Jurkat, Clone E6-1 (cell line): ENCODE results near the gene NR2F1-AS1.

ENCODE experiments used
- DNase-seq: peaks from one replicate; pipeline ENCODE4 v3.0.0-alpha.2; 2011; ENCODE audit warnings: low read depth, low spot score
- H3K4me3 ChIP-seq: 2 replicates; pipeline ENCODE4 v1.5.1; 2011; ENCODE audit warnings: mild to moderate bottlenecking, low read length, control low read depth, moderate library complexity

Gene NR2F1-AS1

DNA sequence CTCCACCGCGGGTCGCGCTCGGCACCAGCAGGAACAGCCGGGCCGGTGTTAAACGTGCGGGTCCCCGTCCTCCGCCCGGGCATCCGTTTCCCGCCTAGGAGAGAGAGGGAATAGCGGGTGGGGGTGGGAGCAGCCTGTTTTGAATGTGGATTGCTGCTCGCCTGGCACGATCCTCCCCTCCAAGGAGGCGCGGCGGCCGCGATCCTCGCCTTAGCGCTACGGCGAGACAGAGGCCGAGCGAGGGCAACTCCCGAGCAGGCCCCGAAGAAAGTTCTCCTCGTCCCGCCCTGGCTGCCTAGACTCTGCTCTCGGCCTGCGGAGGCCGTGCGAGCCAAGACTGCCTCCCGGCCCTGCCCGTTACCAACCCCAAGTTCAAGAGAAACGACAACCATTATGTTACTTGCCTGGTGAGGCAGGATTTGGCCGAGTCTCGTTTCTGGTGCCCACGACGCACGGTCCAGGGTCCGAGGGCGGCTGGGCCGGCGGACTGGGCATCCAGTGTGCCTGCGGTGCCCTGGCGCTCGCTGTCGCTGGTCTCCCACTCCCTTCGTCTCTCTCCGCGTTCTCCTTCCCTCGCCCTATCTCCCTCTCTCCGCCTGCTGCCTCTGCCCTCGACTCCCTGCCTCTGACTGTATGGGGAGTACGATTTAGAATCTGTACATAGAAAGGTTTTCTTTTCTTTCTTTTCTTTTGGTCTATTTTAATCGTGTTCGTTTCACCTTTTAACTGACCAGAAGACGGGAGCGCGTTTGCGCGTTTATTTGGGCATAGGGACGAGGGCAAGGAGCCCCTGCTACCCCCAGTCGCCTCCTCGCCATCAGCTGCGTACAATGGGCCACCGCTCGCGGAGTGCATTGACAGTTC is 724 bp downstream of the NR2F1-AS1 start:
- H3K4me3 ChIP-seq, result peak overlapping the region; percentile 52
- DNase-seq, result no peak

DNA sequence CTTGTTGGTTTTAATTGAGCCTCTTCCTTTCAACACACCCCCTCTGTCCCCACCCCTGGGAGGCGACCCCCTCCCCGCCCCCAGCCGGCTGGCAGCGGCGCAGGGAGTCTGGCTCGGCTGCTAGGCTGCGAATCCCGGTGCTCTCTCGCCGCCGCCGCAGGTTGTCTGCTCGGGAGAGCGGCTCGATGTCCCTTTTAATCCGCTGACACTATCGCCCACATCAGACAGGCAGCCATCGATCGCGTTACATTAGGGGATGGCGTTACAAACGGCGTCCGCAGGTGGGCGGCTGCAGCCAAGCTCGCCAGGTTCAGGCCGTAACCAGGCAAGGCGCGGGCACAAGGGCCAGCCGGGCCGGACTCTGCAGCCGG is 1.3 kb downstream of the NR2F1-AS1 start:
- DNase-seq, result no peak
- peak overlapping the region; percentile 52 for H3K4me3 ChIP-seq

DNA sequence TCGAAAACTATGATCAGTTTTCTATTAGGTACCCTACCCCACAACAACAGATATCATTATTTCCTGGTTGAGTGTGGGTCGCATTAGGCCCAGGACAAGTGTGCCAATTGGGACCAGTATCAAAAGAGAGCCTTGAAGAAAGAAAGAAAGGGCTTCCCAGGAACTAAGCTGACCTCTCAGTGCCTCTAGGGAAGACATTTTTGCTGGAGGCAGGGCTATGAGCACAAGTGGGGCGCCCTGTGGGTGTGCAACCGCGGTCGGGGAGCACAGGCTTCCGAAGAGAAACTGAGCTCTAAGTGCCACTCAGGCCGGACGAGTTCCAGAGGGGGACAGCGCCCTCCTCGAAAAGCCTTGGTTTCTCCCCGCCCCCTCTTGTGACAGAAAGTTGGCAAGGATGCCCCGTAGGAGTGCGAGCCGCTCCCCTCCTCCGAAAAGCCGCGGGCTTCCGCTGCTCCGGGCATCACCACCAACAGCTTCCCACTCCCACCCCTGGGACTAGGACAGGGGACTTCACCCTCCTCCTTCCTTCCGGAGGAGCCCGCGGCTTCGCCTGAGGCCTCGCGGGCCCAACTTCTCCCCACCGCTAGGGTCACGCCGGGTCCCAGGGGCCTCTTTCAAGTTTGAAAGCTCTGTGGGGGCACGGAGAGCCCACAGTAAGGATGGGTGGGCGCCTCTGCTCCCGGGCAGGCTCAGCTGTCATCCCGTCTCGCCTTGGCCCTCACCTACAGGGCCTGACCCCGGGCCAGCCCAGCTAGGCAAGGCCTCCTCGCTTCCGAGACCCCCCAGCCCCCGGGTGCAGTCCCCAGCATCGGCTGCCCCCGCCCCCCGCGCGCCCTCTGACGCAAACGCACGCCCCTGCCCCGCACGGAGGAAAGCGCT is 2.0 kb downstream of the NR2F1-AS1 start:
- peak overlapping the region; percentile 52 for H3K4me3 ChIP-seq
- no peak for DNase-seq

DNA sequence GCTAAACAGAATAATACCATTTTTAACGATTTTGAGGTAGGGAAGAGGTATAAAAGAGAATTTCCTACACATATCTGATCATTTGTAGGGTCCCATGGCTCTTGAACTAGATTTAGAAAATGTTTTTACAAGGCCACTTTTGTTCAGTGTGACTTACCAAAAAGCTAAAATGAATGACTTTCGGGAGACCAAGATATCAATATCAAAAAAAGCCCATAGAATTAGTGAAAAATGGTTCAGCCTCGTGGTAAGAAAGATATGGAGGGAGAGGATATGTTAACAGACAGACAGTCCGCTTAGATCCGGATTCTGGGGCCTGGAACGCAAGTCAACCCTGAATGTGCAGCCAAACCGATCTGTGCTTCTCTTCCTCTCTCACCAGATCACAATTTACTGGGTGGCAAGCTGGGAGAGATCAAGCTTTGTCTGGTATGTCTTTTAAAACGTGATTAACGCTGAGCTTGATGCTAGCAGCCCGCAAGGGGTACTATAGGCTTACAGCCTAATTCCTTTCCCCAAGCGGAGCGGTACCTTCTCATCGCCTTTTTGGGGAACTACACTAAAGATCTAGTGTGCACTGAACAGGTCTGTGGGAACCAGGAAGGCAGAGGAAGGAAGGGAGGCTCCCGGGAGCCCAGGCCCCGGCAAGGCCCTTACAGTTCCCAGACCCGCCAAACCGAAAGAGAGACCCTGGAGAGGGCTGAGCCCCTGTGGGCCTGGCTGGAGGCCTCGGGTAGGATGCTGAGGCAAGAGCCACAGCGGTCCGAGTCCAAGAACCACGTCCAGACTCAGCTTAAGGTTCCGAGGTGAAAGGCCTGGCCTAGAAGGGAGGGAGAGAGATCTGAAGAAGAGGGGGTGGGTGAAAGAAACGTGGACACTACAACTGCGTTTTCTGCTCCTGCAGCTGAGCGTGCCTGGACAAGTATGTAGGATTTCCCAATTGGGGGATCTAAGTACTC is 2.9 kb downstream of the NR2F1-AS1 start:
- DNase-seq, result no peak
- no peak overlapping the region for H3K4me3 ChIP-seq

DNA sequence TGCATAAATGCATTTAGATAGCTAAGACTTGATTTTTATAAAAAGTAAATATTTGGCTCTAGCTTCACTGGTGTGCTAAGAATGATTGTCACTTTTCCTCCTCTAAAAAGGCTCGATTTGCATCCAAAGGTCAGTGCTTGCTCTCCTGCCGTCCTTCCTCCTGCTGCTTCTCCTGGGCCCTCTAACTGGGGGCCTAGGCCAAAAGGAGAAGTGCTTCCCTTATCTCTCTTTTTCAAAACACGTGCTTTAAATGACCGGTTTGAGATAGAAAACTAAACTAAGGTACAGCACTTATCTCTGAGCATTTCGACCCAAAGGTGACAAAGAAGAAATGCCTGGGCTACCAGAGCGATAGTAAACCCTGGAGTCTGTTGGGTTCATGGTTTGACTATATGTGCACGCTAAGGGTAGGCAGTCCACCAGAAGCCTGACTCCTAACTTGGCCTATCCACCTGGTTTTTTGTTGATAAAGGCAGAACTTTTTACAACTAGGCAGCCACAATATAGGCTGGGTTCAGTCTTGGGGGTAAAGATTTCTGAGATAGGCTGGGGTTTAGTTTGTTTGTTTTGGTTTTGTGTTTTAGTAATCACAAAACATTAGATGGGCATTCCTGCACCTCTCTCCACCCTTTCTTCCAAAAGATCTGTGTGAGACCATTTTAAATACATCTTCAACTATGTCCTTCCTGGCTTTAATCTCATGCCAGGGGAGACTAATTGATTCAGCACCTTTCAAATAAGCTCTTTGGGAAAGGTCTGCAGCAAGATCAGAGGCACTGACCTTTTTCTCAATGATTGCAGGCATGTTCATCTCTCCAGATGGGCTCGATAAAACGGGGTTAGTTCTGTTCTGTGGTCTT is 3.8 kb downstream of the NR2F1-AS1 start:
- no peak for DNase-seq
- H3K4me3 ChIP-seq, result no peak overlapping the region

DNA sequence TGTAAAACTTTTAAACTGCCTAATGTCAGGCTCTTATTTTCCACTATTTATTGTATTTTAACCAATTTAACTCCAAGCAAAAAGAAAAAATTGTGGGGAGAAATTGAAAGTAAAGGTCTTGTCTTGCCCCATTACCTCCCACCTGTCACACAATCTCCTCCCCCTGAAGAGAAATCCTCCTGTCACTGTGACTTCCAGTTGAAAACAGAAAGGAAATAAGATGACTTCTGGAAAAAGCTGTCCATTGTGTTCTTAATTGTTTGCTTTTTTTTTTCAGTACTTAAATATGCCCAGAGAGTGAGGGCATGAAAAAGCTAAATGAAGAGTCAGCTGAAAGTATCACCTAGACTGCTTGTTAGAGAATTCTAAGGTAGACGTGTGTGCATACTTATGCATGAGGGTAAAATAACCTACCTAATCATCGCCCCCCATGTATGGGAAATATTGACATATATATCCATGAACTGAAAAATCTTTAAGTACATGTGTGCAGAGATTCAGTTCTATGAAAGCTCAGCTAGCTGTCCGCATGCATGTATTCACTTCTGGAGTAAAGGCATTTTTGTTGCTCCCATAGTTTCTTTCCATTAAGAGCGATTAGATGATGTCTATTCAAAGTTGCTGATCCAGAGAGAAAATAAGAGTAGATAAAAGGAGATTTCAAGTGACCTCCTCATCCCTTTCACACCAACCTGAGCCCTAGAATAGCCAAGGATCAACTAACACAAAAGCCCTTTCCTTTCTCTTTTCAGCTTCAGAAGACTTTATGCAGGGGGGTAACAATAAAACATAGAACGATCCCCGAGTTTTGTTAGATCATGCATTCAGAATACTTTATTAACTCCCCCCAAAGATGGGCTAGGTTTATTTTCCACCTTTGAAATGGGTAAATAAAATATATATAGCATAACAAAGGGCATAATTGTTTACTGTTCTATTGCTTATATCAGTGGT is 5.3 kb downstream of the NR2F1-AS1 start:
- no peak for DNase-seq
- no peak overlapping the region for H3K4me3 ChIP-seq

DNA sequence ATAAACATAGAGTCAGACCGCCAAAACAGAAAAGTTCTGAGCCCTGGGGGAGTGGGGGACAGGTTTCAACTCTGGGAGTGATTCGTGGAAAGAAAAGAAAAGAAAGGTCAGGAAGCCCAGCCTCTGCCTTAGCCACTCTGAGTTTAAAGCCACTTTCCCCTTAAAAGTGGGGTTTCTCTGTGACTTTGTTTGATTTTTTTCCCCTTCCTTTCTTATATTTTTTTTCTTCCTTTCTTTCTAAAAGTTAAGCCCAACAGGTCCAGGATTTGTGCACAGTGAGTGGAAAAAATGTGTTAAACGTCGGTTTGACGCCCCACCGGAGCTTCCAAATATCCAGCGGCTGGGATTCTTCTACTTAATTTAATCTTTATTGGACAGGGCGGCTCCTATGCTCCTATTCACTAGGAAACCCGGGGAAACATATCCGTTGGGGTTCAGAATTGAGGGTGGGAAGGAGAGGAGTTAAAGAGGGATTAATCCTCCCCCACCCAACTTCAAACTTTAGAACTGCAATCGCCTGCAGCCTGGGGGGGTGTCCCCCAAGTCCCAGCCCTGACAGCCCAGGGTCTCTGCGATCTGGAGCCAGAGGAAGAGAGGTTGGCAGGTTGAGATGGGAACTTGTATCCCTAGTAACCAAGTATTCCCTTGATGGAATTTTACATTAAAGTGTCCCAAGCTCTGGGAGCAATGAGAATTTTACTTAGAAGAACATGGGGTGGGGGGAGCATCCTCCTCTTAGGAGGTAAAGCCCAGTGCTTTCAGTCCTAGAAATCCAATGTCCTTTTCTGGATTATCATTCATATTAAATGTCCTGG is 6.3 kb downstream of the NR2F1-AS1 start:
- DNase-seq, result no peak
- no peak overlapping the region for H3K4me3 ChIP-seq

DNA sequence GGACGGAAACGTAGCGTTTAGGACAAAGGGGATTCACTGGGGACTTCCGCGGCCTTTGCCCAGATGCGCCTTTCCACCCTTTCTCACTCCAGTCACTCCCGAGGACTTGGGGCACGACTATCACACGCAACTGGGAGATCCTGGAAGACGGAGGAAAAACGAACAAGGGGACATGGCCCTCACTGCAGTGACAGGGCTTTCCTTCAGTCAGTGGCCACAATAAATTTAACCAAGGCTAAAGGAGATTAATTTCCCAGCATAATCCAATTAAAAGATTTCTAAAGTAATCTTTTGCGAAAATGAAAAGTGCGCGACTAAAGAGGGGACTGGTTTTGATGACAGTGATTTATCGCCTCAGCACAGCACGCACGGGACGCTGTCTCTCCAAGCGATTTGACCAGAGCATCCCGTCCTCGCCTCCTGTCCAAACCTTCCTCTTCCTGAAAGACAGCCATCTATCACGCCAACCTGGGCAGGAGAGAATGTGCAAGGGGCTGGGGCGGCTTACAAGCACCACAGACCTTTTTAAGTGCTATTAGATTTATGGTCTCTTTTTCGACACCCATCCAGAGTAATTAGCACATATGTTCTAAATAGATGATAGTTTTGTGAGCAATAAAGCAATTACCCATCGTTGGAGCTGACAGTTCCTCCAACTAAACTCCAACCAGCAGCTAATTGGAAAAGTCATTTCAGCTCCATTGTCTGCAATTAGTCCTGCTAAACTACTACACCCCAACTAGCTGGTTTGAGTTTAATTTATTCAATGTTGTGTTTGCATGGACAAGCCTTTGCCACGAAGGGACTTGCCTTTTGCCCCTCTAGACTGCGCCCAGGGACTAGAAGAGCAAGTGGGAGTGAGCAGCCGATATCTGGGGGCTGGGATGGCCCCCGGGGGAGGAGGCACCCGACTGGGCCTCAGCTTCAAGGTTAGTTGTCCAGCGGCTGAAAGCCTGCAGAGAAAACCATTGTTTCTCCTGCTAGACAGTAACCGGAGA is 7.4 kb downstream of the NR2F1-AS1 start:
- no peak for DNase-seq
- H3K4me3 ChIP-seq, result no peak overlapping the region

DNA sequence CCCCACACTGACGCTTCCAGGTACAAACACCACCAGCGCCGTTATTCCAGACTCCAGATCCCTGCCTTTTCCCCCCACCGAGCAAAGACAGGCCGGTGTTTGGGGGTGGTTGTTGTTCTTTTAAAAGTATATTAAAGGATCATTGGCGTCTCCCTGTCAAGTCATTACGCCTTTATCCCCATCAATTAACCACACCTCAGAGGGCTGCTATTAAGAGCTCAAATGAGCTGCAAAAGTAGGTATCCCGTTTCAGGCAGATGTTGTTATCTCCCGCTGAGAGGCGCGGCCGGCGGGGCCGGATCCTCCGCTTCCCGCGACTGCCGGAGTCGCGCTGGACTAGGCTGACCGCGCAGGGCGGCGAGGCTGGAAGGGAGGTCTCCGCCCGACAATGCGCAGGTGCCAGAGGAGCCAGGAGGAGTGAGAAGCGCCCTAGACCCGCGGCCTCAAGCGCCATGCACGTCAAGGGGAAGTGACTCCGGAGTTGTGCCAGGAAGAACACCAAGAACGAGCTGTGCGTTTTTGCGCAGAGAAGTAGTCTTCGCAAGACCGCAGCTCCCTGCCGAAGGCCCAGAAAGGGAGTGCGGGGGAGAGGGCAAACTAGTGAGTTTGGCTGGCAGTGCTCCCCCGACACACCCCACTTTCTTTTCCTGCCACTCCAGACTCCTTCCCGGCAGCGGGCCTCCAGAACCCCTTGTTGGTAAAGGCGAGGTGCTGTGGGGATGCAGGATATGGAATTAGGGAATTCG is 8.2 kb downstream of the NR2F1-AS1 start:
- no peak for DNase-seq
- no peak overlapping the region for H3K4me3 ChIP-seq

DNA sequence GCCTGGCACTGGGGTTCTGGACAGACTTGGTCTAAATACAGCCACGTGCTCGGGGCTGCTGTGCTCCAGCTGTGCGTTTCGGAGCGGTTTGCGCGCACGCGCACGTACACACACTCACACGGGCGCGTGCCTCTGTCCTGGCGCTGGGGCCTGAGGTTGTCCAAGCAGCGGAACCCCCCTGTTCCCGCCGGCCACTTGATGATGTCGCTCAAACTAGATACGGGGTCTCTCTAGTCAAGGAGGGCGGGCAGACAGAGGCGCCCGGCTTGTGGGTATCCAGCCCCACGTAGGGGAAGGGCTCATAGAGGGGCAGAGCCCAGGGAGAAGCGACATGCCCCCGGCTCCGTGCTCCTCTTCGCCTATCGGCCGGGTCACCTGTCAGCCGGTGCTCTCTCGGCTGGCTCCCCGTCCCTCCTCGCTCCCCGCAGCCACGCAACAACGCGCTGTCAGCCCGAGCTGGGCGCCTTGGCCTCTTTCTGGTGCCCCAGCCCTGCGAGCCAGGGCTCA is 8.9 kb downstream of the NR2F1-AS1 start:
- no peak overlapping the region for H3K4me3 ChIP-seq

DNA sequence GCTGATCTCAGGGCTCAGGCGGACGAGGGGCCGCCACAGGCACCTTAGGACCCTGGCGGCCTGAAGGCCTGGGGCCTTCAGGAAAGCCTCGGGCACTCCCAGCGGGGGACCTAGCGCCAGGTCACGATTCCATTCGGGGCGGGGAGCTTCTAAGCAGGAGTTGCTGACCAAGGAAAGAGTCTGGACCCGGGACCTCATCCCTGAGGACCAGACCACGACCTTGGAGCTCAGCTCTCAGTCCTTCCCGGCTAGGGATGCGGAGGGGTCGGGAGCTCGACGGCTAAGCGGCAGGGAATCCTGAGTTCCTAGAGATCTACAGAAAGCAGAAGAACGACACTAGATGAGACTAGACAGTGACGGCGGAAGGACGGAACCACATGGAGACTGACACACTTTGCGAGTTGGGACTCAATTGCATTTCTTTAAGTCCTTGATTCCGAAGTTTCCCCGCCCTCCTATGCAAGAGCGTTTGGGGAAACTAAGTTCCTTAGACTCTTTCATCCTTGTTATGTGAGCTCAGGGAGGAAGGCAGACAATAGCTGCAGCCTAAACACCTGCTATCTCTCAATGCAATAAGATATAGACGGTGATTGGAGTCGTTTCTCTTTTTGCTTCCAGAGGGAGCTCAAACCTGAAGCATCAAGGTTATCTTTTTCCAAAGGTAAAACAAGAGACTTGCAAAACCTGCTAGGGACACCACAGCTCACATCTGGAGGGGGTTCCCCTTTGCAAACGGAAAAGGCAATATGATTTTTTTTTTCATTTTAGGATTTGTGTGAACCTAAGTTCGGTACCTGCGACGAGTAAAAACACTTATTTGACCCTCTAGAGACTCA is 9.7 kb downstream of the NR2F1-AS1 start:
- DNase-seq, result no peak
- H3K4me3 ChIP-seq, result no peak overlapping the region

More for the DNA sequence above, 8.9 kb downstream of the NR2F1-AS1 start:
- no peak for DNase-seq

DNA sequence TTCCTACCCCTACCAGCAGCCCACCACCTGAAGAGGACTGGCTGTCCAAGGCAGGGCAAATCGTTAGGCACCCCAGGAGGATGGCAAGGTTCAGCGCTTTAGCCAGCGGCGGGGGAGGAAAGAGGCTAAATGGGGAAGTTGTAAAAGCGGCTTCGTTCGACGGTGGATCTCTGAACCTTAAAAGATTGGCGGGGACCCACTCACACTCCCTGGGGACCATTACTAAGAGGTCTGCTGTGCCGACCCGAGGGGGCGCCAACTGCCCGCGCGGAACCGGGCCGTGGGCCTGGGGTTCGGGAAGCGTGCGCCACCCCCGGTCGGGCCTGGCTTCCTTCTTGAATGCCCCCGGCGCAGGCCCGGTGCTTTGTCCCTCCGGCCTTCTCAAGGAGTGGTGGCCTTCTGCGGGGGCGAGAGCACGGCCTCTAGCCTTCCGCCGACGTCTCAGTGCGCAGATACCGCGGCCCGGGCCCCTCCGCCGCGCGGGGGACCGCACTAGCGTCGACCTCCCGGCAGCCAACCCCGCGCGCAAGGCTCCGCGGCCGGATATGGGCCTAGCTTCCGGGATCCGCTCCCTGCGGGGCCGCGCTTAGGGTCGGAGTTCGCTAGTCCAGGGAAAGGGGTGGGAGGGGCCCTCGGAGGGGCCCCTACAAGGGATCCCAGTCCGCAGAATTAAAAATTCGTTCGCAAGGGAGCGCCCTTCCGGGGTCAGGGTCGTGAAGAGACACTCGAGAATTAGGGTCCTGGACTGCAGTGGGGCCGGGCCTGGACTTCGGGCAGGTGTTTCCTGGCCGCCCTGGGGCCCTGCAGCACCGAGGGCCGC is 10.5 kb downstream of the NR2F1-AS1 start:
- H3K4me3 ChIP-seq, result no peak overlapping the region
- DNase-seq, result no peak
